PC-3 (cell line): ENCODE data around the gene DLGAP1. TPM values are rescaled to one million over a fixed set of nuclear protein-coding genes. Genes with fewer than 3 reads are reported as not detected.

Experiments
- ATAC-seq: fragments of 200-7000 bp; cut with Tn5 transposase; 2 replicates; pipeline ENCODE4 v1.9.1; 2020; ENCODE audit warnings: mild to moderate bottlenecking, moderate library complexity
- BruUV-seq: library from RNA; stranded (reverse); fragments of 400-500 nt; replicated peaks from 2 replicates; lab custom pipeline; 2021; lab: Mats Ljungman, UMichigan
- CTCF ChIA-PET: fragments of 300-600 bp; sonication (Branson Sonifier 250); formaldehyde crosslinking; loops from one replicate; lab custom pipeline; 2022; ENCODE audit warnings: antibody characterized with exemption; lab: Charles Lee
- POLR2A ChIA-PET: fragments of 300-600 bp; sonication (Branson Sonifier 250); formaldehyde crosslinking; loops from one replicate; lab custom pipeline; 2022; ENCODE audit warnings: antibody characterized with exemption; ENCODE audit not compliant: unreplicated experiment; lab: Charles Lee
- DNase-seq: peaks from one replicate; pipeline ENCODE4 v3.0.0-alpha.2; 2015
- H2AFZ ChIP-seq: fragments of 300-600 bp; sonication (generic); 2 replicates; pipeline ENCODE4 v1.6.0; 2016; ENCODE audit warnings: antibody characterized with exemption, low read length
- H3F3A ChIP-seq: fragments of 300-600 bp; sonication (generic); one replicate; pipeline ENCODE4 v1.6.0; 2017; ENCODE audit warnings: antibody characterized with exemption, low read length, control low read depth, mild to moderate bottlenecking; ENCODE audit not compliant: unreplicated experiment
- H3K27ac ChIP-seq: fragments of 300-600 bp; sonication (generic); 2 replicates; pipeline ENCODE4 v1.5.1; 2016; ENCODE audit warnings: mild to moderate bottlenecking, low read length
- H3K27me3 ChIP-seq: fragments of 300-600 bp; sonication (generic); 2 replicates; pipeline ENCODE4 v1.6.1; 2016; ENCODE audit warnings: low read length, mixed read lengths
- H3K36me3 ChIP-seq: fragments of 300-600 bp; sonication (generic); 2 replicates; pipeline ENCODE4 v1.6.1; 2016; ENCODE audit warnings: low read depth, mixed run types, low read length, mixed read lengths
- H3K4me1 ChIP-seq: fragments of 300-600 bp; sonication (generic); 2 replicates; pipeline ENCODE4 v1.5.1; 2016; ENCODE audit warnings: low read length; ENCODE audit not compliant: insufficient read depth
- H3K4me2 ChIP-seq: fragments of 300-600 bp; sonication (generic); 2 replicates; pipeline ENCODE4 v1.6.0; 2016; ENCODE audit warnings: low read length
- H3K4me3 ChIP-seq: fragments of 300-600 bp; sonication (generic); 2 replicates; pipeline ENCODE4 v1.5.1; 2016; ENCODE audit warnings: mild to moderate bottlenecking, low read length, mixed read lengths
- H3K79me2 ChIP-seq: fragments of 300-600 bp; sonication (generic); 2 replicates; pipeline ENCODE4 v1.6.1; 2017; ENCODE audit warnings: low read length, mixed read lengths
- H3K9ac ChIP-seq: fragments of 300-600 bp; sonication (generic); 2 replicates; pipeline ENCODE4 v1.6.0; 2016; ENCODE audit warnings: mild to moderate bottlenecking, low read length
- H3K9me2 ChIP-seq: fragments of 300-600 bp; sonication (generic); replicated peaks from 2 replicates; pipeline ENCODE4 v1.6.1; 2016; ENCODE audit warnings: mixed run types, low read length, mixed read lengths
- H3K9me3 ChIP-seq: fragments of 300-600 bp; sonication (generic); 2 replicates; pipeline ENCODE4 v1.6.1; 2016; ENCODE audit warnings: low read length, mixed read lengths
- H4K20me1 ChIP-seq: fragments of 300-600 bp; sonication (generic); 2 replicates; pipeline ENCODE4 v1.6.1; 2016; ENCODE audit warnings: low read length, mixed read lengths
- CTCF ChIP-seq: fragments of 300-600 bp; sonication (generic); conservative IDR thresholded peaks from 2 replicates; pipeline ENCODE4 v1.5.1; 2017; ENCODE audit warnings: antibody characterized with exemption, low read depth, mild to moderate bottlenecking, low read length
- EZH2 ChIP-seq: fragments of 300-600 bp; sonication (generic); IDR thresholded peaks from one replicate; pipeline ENCODE4 v1.6.1; 2017; ENCODE audit warnings: antibody characterized with exemption, mild to moderate bottlenecking, low read length; ENCODE audit not compliant: unreplicated experiment
- EZH2phosphoT487 ChIP-seq: fragments of 300-600 bp; sonication (generic); IDR thresholded peaks from 2 replicates; pipeline ENCODE4 v1.6.1; 2018; ENCODE audit warnings: mild to moderate bottlenecking, antibody characterized with exemption, low read length, borderline replicate concordance
- intact Hi-C: fragments of 100-400 bp; cut with micrococcal nuclease; formaldehyde crosslinking; loops from 2 replicates; pipeline ENCODE4 v1.9.0; 2023
- total RNA-seq: library from RNA; depleted of rRNA; stranded (reverse); fragments of >200 nt; gene quantifications from 2 replicates; pipeline ENCODE4 v1.2.3, GENCODE V29; 2014

Gene DLGAP1
- total RNA-seq, 1 experiment from 2014 or later = not detected

- ChIA-PET CTCF (interaction anchor here (0.6 kb wide), 2 partner anchors 312 to 389 kb away, joined by 3 read pairs; no protein-coding TSS in a partner anchor), POLR2A (no interaction called here)
- TF ChIP-seq EZH2 (no peak), CTCF (peak; percentile 85)
- Histone ChIP-seq H3K79me2 (no peaks in the 10 kb centered on the region), H4K20me1 (no peaks in the 10 kb centered on the region), H3K9ac (no peak overlapping the region), H3K27ac (no peak overlapping the region), H3K4me2 (no peak overlapping the region), H3K9me3 (no peaks in the 10 kb centered on the region), H3F3A (no peaks in the 10 kb centered on the region), H2AFZ (no peak overlapping the region; the same call in 1 of the 2 replicates), H3K27me3 (no peaks in the 10 kb centered on the region), H3K36me3 (no peaks in the 10 kb centered on the region), H3K9me2 (no peaks in the 10 kb centered on the region), H3K4me3 (no peak overlapping the region), H3K4me1 (no peaks in the 10 kb centered on the region)
- no TSS peak for BruUV-seq
- ATAC-seq (0 out of 2 replicates have a peak, but pooled peaks have one; percentile 20), DNase-seq (peak; percentile 69)
- intact Hi-C loops = loop anchor here (2.0 to 5.0 kb wide), 2 partner anchors 123 to 1062 kb away; no protein-coding TSS in a partner anchor
These were observed 459.5 kb downstream of the DLGAP1 start for GRCh38 chr18:3995476-3996102.

GRCh38 chr18:3993941-3994687 lies 461.0 kb downstream of the DLGAP1 start:
- BruUV-seq = no TSS peak
- TF ChIP-seq EZH2 (no peak), CTCF (no peak), EZH2phosphoT487 (no peak)
- no peaks in the 10 kb centered on the region for H3K4me1 ChIP-seq
- no peak overlapping the region for H3K4me3 ChIP-seq
- H3K4me2 ChIP-seq = no peak overlapping the region
- ATAC-seq (no peak), DNase-seq (no peak)
- H4K20me1 ChIP-seq = no peaks in the 10 kb centered on the region
- no peaks in the 10 kb centered on the region for H3K9me3 ChIP-seq
- no peaks in the 10 kb centered on the region for H3K9me2 ChIP-seq
- H3K79me2 ChIP-seq = no peaks in the 10 kb centered on the region
- CTCF ChIA-PET = no interaction called here
- H3F3A ChIP-seq = no peaks in the 10 kb centered on the region
- POLR2A ChIA-PET = no interaction called here
- intact Hi-C loops = loop anchor here (2.0 kb wide), 1 partner anchor 121 kb away; no protein-coding TSS in a partner anchor
- no peaks in the 10 kb centered on the region for H3K27me3 ChIP-seq
- no peaks in the 10 kb centered on the region for H3K36me3 ChIP-seq
- no peak overlapping the region for H3K27ac ChIP-seq
- no peak overlapping the region for H2AFZ ChIP-seq
- H3K9ac ChIP-seq = no peak overlapping the region
